T-helper 2 cell treated with Interferon-gamma antibody and Interleukin-4, amounts not matched to agents 5 μg/mL and 100 μg/mL, for 36 hours (primary cell): ENCODE results near the gene NEK9.

Experiments
- DNase-seq: peaks from one replicate; pipeline ENCODE4 v3.0.0; 2021; ENCODE audit warnings: low spot score
- H3K27ac Mint-ChIP-seq: one replicate; pipeline ENCODE4 v1.8.0; 2021; ENCODE audit warnings: mild to moderate bottlenecking, mixed read lengths
- H3K27me3 Mint-ChIP-seq: one replicate; pipeline ENCODE4 v1.8.0; 2021; ENCODE audit warnings: low read depth, mixed read lengths
- H3K36me3 Mint-ChIP-seq: one replicate; pipeline ENCODE4 v1.8.0; 2021; ENCODE audit warnings: low read depth, mixed read lengths
- H3K4me1 Mint-ChIP-seq: one replicate; pipeline ENCODE4 v1.8.0; 2021; ENCODE audit warnings: low read depth, mixed read lengths
- H3K4me3 Mint-ChIP-seq: one replicate; pipeline ENCODE4 v1.8.0; 2022; ENCODE audit warnings: mild to moderate bottlenecking, moderate library complexity, mixed read lengths
- H3K9me3 Mint-ChIP-seq: one replicate; pipeline ENCODE4 v1.8.0; 2021; ENCODE audit warnings: mixed read lengths

Gene NEK9

DNA sequence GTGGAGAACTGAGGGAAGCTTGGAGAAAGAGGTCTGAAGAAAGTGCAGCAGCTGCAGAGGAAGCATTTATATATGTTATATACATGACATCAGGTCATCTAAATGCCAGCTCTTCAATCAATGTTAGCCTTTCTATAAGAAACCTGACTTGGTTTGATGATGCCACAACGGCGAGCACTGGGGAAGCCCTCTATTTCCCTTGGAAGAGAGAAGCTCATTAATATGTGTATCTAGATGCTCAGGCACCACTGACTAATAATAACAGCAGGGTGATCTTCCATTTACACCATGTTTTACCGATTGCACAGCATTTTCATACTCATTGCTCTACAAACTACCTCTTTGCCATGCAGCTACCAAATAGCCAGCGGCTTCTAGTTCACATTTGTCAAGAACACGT lies 63.8 kb downstream of the NEK9 start:
- Mint-ChIP-seq H3K9me3 (peaks cover 5% of the 10 kb centered on the region), H3K27ac (peak overlapping the region; percentile 98), H3K4me1 (peaks cover 23% of the 10 kb centered on the region), H3K27me3 (no peaks in the 10 kb centered on the region), H3K36me3 (peaks cover 31% of the 10 kb centered on the region), H3K4me3 (peak overlapping the region; percentile 100)
- no peak for DNase-seq

DNA sequence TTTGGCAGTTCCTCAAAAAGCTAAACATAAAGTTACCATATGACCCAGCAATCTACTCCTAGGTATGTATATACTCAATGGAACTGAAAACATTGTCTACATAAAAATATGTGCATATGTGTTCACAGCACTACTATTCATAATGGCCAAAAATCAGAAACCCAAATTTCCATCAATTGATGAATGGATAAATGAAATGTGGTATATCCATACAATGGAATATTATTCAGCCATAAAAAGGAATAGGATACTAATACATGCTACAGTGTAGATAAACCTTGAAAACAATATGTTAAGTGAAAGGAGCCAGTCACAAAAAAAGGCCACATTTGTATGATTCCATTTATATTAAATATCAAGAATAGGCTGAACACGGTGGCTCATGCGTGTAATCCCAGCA lies 66.4 kb downstream of the NEK9 start:
- H3K27me3 Mint-ChIP-seq: no peaks in the 10 kb centered on the region
- no peak overlapping the region for H3K27ac Mint-ChIP-seq
- peaks cover 42% of the 10 kb centered on the region for H3K36me3 Mint-ChIP-seq
- DNase-seq: no peak
- H3K4me1 Mint-ChIP-seq: peaks cover 32% of the 10 kb centered on the region
- peak overlapping the region; percentile 24 for H3K4me3 Mint-ChIP-seq
- H3K9me3 Mint-ChIP-seq: peaks cover 5% of the 10 kb centered on the region

- DNase-seq: no peak
- Mint-ChIP-seq H3K36me3 (peaks cover 44% of the 10 kb centered on the region), H3K9me3 (peaks cover 5% of the 10 kb centered on the region), H3K27ac (no peak overlapping the region), H3K4me1 (peaks cover 30% of the 10 kb centered on the region), H3K4me3 (no peak overlapping the region), H3K27me3 (no peaks in the 10 kb centered on the region)
These were observed 67.2 kb downstream of the NEK9 start for GRCh38 chr14:75059642-75060041.

DNA sequence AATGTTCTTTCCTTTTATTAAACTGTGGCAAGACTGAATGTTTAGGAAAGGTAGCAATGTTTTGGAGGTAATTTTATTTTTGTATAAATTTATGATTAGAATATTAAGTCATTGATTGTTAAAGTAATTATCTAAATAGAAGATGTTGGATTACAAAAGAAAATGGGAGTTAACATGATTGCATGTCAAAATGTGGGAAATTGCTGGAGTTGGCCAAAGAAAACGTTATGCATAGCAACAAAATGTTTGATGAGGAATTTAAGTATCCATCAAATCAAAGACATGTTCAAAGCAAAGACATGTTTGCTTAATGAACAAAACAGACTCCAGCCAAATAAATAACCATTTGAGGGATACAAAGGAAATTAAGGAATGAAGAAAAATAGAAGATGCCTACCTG lies 72.4 kb downstream of the NEK9 start:
- peaks cover 45% of the 10 kb centered on the region for H3K36me3 Mint-ChIP-seq
- H3K27me3 Mint-ChIP-seq: no peaks in the 10 kb centered on the region
- H3K4me3 Mint-ChIP-seq: no peak overlapping the region
- peaks cover 47% of the 10 kb centered on the region for H3K4me1 Mint-ChIP-seq
- H3K27ac Mint-ChIP-seq: no peak overlapping the region
- no peak for DNase-seq
- H3K9me3 Mint-ChIP-seq: no peaks in the 10 kb centered on the region

DNA sequence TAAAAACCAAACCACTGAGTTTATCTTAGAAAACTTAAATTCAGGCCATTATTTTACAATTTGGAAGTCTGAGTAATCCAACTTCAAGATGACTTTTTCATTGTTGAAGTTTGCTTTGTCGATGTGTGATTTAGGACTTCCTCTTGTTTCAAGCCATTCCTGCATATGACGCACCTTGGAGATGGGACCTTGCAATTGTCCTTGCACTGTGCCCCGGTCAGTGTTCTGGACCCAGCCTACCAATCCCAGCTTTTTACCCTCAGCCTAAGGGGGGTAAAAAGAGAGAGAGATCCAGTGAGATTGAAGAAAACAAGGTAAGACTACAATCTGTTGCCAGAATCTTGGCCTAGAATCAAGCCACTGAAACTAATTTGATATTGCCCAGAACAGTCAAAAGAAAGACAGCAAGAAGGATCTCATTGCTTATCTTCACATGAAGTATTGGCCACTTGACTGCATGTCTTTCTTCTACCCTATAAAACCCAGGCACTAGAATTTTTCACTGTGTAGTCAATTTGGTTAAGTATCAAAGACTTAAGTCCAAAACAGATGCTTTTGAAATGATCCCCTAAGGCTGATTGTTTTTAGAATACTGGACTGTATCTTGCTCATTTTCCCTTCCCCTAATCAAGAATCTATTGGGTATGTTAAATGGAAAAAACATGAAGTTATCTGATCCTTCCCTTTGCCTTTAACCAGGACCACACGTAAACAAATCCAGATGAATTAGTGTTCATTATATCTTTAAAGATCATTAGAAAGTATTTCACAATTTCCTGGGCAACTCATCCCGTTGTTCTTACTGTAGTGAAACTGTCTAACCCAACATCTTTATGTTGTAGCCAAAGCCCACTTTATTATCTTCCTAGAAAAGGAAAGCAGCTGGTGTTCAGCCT lies 73.2 kb downstream of the NEK9 start:
- Mint-ChIP-seq H3K27ac (peak overlapping the region; percentile 46), H3K4me1 (peaks cover 45% of the 10 kb centered on the region), H3K27me3 (no peaks in the 10 kb centered on the region), H3K4me3 (no peak overlapping the region), H3K9me3 (no peaks in the 10 kb centered on the region), H3K36me3 (peaks cover 45% of the 10 kb centered on the region)
- no peak for DNase-seq

- H3K9me3 Mint-ChIP-seq: no peaks in the 10 kb centered on the region
- H3K36me3 Mint-ChIP-seq: peaks cover 43% of the 10 kb centered on the region
- H3K4me1 Mint-ChIP-seq: peaks cover 54% of the 10 kb centered on the region
- H3K27ac Mint-ChIP-seq: peak overlapping the region; percentile 91
- peak overlapping the region; percentile 91 for H3K4me3 Mint-ChIP-seq
- no peak for DNase-seq
- no peaks in the 10 kb centered on the region for H3K27me3 Mint-ChIP-seq
These were observed 75.3 kb downstream of the NEK9 start for GRCh38 chr14:75051556-75051899.

GRCh38 chr14:75050852-75051555 lies 75.8 kb downstream of the NEK9 start, which contains the start of gene MLH3:
TSS of gene MLH3 (minus strand) at chr14:75051467. CDS start at chr14:75049655, 1,812 bp downstream.
- Mint-ChIP-seq H3K9me3 (no peaks in the 10 kb centered on the region), H3K36me3 (peaks cover 42% of the 10 kb centered on the region), H3K4me3 (peak within 1 kb of the TSS; percentile 91), H3K27me3 (no peaks in the 10 kb centered on the region), H3K4me1 (peaks cover 55% of the 10 kb centered on the region), H3K27ac (peak within 1 kb of the TSS; percentile 91)
- peak; percentile 83 for DNase-seq

DNA sequence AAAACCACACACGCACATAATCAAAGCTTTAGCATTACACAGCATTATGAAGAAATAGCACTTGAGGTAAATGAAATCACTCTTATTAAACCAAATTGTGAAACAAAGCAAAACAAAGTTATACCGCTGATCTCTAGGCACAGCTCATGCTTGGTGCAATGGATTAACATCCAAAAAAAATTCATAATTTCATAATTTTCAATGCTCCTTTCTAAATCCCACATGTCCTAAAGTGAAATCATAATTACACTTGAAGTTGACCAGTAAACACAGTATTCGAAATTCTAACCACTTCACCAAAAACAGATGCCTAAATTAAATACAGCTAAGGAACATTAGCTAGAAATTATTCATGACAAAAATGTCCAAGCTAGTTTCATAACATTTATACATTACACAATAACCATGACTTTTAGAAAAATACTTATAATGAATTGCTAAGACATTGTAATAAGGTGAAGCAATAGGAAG lies 77.1 kb downstream of the NEK9 start:
- no peak for DNase-seq
- Mint-ChIP-seq H3K27me3 (no peaks in the 10 kb centered on the region), H3K9me3 (no peaks in the 10 kb centered on the region), H3K4me1 (peaks cover 59% of the 10 kb centered on the region), H3K4me3 (peak overlapping the region; percentile 91), H3K27ac (peak overlapping the region; percentile 67), H3K36me3 (peaks cover 37% of the 10 kb centered on the region)

GRCh38 chr14:75049136-75049535 lies 77.7 kb downstream of the NEK9 start:
- DNase-seq: no peak
- Mint-ChIP-seq H3K27ac (no peak overlapping the region), H3K36me3 (peaks cover 36% of the 10 kb centered on the region), H3K4me1 (peaks cover 58% of the 10 kb centered on the region), H3K9me3 (no peaks in the 10 kb centered on the region), H3K27me3 (no peaks in the 10 kb centered on the region), H3K4me3 (no peak overlapping the region)

- peaks cover 33% of the 10 kb centered on the region for H3K36me3 Mint-ChIP-seq
- H3K27ac Mint-ChIP-seq: no peak overlapping the region
- peaks cover 56% of the 10 kb centered on the region for H3K4me1 Mint-ChIP-seq
- H3K4me3 Mint-ChIP-seq: no peak overlapping the region
- H3K9me3 Mint-ChIP-seq: no peaks in the 10 kb centered on the region
- no peaks in the 10 kb centered on the region for H3K27me3 Mint-ChIP-seq
- no peak for DNase-seq
These were observed 78.7 kb downstream of the NEK9 start for GRCh38 chr14:75048101-75048500.

DNA sequence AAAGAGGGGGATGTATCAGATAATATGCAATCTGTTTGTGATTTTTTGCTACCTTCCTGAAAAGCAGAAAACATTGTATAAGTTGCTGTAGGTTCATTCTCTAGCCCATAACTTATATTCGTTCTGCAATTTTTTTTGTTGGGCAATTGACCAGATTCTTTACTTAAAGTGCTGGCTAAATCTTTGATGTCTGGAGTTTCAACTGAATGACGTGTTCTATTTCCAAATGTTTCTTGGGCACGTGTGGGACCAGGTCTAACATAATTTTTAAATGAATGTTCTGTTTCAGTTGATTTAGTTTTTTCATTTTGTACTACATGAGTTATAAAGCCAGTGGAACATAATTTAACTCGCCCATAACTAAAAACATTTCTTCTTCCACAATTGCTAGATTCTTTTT lies 79.3 kb downstream of the NEK9 start:
- H3K27ac Mint-ChIP-seq: no peak overlapping the region
- H3K4me1 Mint-ChIP-seq: peaks cover 50% of the 10 kb centered on the region
- no peaks in the 10 kb centered on the region for H3K27me3 Mint-ChIP-seq
- DNase-seq: no peak
- H3K4me3 Mint-ChIP-seq: no peak overlapping the region
- peaks cover 27% of the 10 kb centered on the region for H3K36me3 Mint-ChIP-seq
- no peaks in the 10 kb centered on the region for H3K9me3 Mint-ChIP-seq

- Mint-ChIP-seq H3K9me3 (no peaks in the 10 kb centered on the region), H3K4me3 (no peak overlapping the region), H3K27ac (no peak overlapping the region), H3K4me1 (peaks cover 48% of the 10 kb centered on the region), H3K36me3 (peaks cover 25% of the 10 kb centered on the region), H3K27me3 (no peaks in the 10 kb centered on the region)
- DNase-seq: no peak
These were observed 79.9 kb downstream of the NEK9 start for GRCh38 chr14:75046899-75047298.

GRCh38 chr14:75046275-75046674 lies 80.6 kb downstream of the NEK9 start:
- no peak overlapping the region for H3K4me3 Mint-ChIP-seq
- H3K36me3 Mint-ChIP-seq: peaks cover 25% of the 10 kb centered on the region
- no peak overlapping the region for H3K27ac Mint-ChIP-seq
- no peaks in the 10 kb centered on the region for H3K9me3 Mint-ChIP-seq
- H3K4me1 Mint-ChIP-seq: peaks cover 44% of the 10 kb centered on the region
- DNase-seq: no peak
- H3K27me3 Mint-ChIP-seq: no peaks in the 10 kb centered on the region

DNA sequence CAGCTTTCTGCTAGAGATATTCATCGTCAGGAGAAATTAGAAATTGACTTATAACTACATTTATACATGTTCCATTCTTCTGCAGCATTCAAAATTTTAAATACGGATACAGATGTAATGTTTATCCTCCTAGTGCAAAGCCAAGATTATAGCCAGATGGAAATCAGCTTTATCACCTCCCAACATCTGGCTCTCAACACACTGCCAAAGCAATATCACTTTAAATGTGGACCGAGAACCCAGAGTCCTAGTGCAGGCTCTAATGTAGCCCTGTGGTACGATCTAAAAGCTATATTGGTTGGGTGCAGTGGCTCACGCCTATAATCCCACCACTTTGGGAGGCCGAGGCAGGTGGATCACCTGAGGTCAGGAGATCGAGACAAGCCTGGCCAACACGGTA lies 82.1 kb downstream of the NEK9 start:
- no peak for DNase-seq
- peaks cover 26% of the 10 kb centered on the region for H3K36me3 Mint-ChIP-seq
- no peaks in the 10 kb centered on the region for H3K9me3 Mint-ChIP-seq
- H3K27ac Mint-ChIP-seq: no peak overlapping the region
- no peak overlapping the region for H3K4me3 Mint-ChIP-seq
- H3K27me3 Mint-ChIP-seq: no peaks in the 10 kb centered on the region
- H3K4me1 Mint-ChIP-seq: peaks cover 32% of the 10 kb centered on the region
